GM21360 (cell line): ENCODE measurements around the gene ELL2.
A peak's percentile ranks its signal among the peaks of the same experiment; 100 is the strongest.

Source experiments
- ATAC-seq: cut with Tn5 transposase; IDR thresholded peaks from one replicate; pipeline ENCODE4 v1.9.1; 2021; ENCODE audit warnings: mild to moderate bottlenecking, moderate library complexity; ENCODE audit not compliant: unreplicated experiment

Gene ELL2

DNA sequence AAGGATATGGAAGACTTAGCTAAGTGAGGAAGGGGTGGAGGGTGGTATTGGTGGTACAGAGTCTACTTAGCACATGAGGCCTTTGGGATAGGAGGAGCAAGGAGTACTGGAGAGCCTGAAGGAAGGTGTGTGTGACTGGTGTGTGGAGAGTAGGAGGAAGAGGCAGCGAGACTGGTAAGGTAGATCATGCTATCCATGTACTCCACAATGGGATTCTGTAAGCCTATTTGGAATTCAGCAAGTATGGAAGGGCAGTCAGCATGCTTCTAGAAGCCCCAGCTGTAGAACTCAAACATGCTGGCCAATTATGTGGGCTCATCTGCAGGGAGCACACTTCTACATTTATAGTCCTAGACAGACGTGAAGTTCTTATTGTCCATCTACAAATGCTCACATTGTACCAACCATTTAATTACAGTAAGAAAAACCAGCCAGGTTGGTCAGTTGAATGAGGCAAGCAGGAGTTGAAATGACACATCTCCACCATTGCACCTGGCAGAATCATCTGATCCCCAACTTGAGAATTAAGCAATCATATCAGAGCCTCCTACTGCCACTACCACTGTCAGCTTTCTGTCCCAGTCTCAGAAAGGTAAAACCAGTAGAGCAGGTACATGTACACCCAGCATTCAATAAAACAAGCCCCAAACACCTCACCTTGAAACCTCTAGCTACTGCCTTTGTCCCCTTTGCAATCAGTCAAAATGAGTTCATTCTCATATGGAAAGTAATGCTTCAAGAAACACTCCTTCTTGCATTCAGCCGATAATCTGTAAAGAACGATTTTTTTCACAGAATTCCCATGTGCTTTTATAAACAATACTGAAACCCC lies 78.2 kb downstream of the ELL2 start:
- peak; percentile 58 for ATAC-seq

- no peak for ATAC-seq
These were observed 79.8 kb downstream of the ELL2 start for GRCh38 chr5:95881833-95882232.

- no peak for ATAC-seq
These were observed 81.3 kb downstream of the ELL2 start for GRCh38 chr5:95880081-95880926.

- ATAC-seq = no peak
These were observed 82.0 kb downstream of the ELL2 start for GRCh38 chr5:95879661-95880060.

DNA sequence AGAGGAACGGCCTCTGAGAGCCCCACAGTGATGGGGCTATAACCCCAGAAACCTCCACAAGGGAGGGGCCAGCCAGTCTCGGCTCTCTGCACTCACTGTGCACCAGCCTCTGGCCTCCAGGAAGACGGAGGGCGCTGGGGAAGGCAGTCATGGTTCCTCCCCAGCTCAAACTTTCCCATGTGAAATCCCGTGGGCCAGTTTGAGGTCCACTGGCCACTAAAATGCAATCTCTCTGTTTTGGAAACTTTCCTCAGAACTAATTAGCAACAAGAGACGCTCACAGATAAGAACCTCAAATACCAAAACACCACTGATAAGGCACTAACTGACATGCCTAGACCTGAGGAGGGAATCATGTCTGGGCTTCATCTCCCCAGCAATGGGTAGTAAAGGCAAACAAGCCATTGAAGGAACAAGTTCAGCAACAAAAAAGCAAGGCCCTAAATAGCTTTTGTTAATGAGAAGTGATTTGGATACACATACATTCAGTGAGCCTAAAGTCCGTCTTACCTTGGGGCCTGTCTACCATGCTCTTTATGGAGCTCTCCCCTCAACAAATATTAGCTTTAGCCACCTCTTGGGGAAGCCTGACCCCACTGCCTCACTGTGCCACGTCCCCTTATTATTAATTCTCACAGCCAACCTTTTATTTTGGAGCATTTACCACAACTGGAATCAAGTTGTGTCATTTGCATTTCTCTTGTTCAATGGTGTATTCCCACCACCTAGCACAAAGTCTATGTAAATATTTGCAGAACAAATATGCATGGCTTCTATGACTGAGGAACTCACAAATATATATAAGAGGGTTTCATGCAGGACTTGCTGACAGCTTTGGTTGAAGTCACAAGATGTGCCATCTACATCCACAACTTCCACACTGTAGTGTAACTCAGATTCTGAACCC lies 83.0 kb downstream of the ELL2 start:
- no peak for ATAC-seq

DNA sequence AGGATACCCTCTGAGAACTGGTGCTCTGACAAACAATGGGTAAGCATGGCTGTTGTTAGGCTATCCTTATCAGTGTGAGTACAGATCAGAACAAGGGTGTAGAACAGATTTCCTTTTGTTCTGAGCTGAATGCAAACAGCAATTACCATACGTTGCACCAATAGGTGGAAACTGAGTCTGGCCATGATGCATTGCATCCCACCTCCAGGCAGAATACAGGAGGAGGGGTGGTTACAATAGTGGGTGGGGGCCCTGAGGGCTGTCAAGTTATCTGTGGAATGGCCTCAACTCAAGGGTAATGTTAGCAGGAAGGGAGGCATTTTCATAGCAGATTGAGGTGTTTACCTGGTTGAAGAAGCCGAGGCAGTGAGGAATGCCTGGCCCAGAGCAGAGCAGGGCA lies 84.9 kb downstream of the ELL2 start:
- no peak for ATAC-seq

- no peak for ATAC-seq
These were observed 87.4 kb downstream of the ELL2 start for GRCh38 chr5:95874246-95874645.

DNA sequence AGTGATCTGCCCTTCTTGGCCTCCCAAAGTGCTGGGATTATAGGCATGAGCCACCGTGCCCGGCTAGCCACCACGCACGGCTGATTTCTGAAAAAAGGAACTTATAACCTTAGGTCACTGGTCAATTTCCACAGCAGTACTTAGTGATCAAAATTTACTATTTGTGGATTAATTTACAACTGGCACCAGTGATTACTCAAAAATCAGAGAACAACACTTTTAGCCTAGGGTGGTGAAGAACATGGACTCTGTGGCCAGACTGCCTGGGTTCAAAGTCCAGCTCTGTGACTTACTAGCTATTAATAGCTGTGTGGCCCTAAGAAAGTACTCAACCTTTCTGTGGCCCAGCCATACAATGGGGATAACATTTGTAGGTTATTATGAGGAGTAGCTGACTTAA lies 88.3 kb downstream of the ELL2 start:
- no peak for ATAC-seq

- no peak for ATAC-seq
These were observed 89.0 kb downstream of the ELL2 start for GRCh38 chr5:95872346-95873268.

DNA sequence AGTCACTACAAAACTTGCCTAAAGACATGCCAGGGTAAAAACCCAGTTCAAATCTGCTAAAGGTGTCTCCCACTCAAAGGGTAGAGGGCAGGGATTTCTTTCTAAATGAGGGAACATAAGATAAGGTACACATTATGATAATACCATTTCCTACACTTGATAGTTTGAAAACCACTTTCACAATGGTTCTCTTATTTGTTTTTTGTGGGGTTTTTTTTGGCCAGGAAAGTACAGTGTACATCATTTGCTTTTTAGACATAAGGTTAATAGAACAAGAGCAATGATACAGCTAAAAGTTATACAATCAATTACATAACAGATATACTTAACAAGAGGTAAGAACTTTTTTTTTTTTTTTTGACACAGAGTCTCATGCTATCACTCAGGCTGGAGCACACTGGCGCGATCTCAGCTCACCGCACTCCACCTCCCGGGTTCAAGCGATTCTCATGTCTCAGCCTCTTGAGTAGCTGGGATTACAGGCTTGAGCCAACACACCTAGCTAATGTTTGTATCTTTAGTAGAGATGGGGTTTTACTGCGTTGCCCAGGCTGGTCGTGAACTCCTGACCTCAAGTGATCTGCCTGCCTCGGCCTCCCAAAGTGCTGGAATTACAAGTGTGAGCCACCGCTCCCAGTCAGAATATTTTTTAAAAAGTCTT lies 90.4 kb downstream of the ELL2 start:
- no peak for ATAC-seq

DNA sequence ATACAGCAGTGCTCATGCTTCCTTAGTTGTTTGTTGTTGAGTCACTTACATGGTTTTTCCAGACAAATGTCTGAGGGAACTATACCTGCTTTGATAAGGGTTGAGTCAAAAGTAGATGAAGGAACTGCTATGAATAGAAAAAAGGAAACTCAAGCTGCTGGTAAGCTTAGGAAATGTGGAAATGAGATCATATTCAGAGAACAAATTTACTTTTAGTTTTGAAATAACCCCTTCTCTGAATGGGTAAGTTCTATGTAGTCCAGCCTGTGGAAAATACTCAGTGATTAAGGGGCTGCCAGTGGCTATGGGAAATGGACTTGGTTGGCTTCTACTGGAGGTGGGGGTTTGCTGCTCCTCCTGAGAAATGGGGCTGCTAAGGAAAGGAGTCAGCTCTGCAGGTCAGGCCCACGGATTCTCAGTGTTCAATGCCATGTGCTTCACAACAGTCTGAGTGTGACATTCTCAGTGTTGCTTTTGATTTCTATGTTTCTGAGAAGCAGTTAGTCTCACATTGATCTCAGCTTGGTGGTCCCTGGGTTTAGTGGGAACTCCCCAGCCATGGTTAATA lies 91.5 kb downstream of the ELL2 start:
- peak; percentile 60 for ATAC-seq

DNA sequence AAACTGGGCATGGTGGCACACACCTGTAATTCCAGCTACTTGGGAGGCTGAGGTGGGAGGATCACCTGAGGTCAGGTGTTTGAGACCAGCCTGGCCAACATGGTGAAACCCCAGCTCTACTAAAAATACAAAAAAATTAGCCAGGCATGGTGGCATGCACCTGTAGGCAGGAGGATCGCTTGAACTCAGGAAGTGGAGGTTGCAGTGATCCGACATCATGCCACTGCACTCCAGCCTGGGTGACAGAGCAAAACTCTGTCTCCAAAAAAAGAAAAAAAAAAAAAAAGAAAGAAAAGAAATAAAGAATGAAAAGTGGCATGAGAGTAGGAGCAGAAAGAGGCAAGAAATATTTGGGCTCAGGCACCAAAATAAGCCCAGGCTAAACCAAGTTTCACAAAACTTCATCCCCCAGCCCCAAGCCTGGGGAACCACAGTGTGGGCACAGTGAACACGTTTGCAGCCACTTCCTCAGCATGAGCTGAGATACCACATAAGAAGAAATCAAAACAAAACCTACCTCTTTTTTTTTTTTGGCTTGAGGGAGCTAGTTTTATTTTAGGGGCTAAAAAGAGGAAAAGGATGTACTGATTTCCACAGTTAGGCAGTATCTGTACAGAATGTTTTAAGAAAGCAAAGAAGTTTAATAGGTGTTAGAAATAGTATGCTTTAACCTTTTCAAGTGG lies 92.3 kb downstream of the ELL2 start:
- ATAC-seq = peak; percentile 45

GRCh38 chr5:95868136-95868535 lies 93.5 kb downstream of the ELL2 start:
- ATAC-seq = no peak

DNA sequence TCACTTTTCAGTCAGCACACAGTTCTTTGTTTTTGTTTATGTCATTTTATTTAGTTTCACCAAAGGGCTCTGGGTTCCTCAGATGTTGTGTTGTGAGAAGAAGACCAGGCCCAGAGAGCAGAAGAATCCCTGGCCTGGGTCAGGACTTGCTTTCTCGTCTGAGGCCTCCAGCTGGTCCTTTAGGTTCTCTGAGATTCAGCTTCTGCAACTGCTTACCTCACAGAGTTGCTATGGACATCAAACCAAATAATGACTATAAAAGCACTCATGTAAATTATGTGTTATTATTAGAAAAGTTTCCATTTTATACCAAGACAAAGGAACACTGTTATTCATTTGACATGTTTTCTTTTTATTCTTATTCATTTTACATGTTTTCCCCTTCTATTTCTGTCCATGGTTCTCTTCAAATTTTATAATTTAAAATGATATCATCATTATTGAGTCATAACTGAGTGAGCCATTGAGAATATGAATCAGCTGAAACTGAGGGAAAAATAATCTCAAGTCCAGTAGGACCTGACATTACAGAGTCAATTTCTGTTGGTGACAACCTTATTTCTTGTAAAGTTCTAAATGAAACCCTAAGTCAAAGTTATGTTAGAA lies 95.1 kb downstream of the ELL2 start:
- no peak for ATAC-seq

- ATAC-seq = no peak
These were observed 96.6 kb downstream of the ELL2 start for GRCh38 chr5:95864944-95865504.

DNA sequence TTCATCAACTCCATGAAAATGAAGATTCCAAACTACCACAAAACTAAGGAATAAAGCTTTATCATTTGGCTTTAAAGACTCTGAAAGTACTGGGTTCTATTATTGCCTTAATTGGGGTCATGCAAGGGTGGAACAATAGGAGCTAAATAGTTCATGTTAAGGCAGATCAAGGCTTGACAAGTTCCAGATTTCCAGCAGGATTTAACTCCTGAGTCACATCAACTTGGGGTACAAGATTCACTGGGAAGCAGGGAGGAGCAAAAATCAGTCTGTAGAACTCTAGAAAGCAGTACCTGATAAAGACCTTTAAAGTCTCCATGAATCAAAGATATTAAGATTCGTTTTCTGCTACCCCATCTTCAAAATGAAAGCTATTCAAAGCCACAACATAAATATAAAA lies 97.2 kb downstream of the ELL2 start:
- no peak for ATAC-seq

GRCh38 chr5:95863383-95863757 lies 98.3 kb downstream of the ELL2 start:
- no peak for ATAC-seq
